Mesenteric fat pad (tissue), 1 donor: ENCODE results near the gene FBXO24. TPM values are rescaled to one million over a fixed set of nuclear protein-coding genes. Genes with fewer than 3 reads are reported as not detected.
"Not testable (repeated sequence)": the region's sequence is repeated elsewhere in the genome, so short reads cannot be mapped to it uniquely, and the experiment has no call there.

Experiments used
- DNase-seq: peaks from one replicate; pipeline ENCODE4 v3.0.0-alpha.2; 2020; ENCODE audit warnings: low spot score
- long read RNA-seq: library from polyadenylated mRNA; unstranded; transcript quantifications from one replicate; pipeline ENCODE4 v2.0.0, GENCODE V29; 2020
- total RNA-seq: library from RNA; stranded (reverse); fragmentation: NEBNext Ultra II Directional; extraction: Animal tissue kit (Norgen Biotek cat#: 25700); gene quantifications from one replicate; pipeline ENCODE4 v1.2.1, GENCODE V29; 2021
- donor health status: DM: yes; HTN: yes; CAD: no.

Gene FBXO24, protein sequence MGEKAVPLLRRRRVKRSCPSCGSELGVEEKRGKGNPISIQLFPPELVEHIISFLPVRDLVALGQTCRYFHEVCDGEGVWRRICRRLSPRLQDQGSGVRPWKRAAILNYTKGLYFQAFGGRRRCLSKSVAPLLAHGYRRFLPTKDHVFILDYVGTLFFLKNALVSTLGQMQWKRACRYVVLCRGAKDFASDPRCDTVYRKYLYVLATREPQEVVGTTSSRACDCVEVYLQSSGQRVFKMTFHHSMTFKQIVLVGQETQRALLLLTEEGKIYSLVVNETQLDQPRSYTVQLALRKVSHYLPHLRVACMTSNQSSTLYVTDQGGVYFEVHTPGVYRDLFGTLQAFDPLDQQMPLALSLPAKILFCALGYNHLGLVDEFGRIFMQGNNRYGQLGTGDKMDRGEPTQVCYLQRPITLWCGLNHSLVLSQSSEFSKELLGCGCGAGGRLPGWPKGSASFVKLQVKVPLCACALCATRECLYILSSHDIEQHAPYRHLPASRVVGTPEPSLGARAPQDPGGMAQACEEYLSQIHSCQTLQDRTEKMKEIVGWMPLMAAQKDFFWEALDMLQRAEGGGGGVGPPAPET
- not detected for total RNA-seq
- long read RNA-seq: 0 reads

DNA sequence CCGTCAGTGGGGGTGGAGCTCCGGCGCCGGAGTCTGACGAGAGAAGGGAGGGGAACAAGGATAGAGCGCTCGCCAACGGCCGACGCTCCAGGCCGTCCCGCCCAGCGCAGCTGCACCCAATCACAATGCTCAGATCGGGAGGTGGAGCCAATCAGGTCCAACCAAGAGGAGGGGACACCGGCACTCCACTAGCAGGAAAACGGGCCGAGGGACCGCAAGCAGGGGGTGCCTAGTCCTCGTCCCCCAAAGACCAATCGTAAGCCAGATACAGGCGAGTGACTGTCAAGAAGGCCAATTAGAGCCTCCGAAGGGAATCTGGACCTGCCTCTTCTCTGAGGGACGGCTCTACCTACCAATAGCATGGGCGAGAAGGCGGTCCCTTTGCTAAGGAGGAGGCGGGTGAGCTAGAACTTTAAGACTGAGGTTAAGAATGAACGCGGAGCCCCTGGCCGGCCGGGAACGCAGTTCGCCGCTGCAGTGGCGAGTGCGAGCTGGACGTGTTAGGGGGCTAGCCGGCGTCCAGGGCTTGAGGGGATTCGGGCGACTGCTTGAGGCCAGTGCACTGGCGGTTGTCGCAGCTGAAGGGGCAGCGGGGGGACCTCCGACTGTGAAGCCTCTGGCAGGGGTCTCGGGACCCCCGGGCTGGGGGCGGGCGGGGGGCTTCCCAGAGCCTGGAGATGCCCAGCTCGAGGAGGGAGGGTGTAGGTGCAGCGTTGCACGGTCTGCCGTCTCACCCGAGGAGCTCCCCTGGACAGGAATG is at the start of gene FBXO24:
FBXO24 (plus strand) TSS at position 63 of the 760 bp plus-strand sequence; CDS start at position 361, 298 bp downstream.
- peak; percentile 99 for DNase-seq

DNA sequence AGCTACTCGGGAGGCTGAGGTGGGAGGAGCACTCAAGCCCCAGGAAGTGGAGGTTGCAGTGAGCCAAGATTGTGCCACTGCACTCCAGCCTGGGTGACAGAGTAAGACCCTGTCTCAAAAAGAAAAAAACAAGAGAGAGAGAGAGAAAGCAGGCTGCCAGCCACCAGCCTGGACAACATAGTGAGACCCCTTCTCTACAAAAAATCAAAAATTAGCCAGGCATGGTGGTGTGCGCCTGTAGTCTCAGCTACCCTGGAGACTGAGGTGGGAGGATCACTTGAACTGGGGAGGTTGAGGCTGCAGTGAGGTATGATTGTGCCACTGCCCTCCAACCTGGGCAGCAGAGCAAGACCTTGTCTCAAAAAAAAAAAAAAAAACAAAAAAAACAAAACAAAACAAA is 49.4 kb upstream of the FBXO24 start:
- not testable (repeated sequence) for DNase-seq

DNA sequence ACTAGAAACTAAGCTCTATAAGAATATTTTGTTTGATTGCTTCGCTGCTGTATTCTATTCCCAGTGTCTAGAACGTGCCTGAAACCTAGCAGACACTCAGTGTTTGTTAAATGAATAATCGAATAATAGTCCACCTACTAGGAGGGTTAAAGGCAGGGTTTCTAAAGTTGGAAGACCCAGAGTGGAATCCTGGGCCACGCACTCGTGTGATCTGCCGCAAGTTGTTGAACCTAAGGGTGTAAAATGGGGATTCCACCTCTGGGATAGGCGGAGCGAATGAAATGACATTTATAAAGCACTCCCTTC is 47.8 kb upstream of the FBXO24 start:
- DNase-seq: no peak

GRCh38 chr7:100538654-100539435 is 47.3 kb upstream of the FBXO24 start, which contains the start of gene AGFG2:
Gene AGFG2, plus strand, starts transcription at chr7:100539203. Its CDS starts 144 bp downstream, at chr7:100539347.
- peak; percentile 100 for DNase-seq

DNA sequence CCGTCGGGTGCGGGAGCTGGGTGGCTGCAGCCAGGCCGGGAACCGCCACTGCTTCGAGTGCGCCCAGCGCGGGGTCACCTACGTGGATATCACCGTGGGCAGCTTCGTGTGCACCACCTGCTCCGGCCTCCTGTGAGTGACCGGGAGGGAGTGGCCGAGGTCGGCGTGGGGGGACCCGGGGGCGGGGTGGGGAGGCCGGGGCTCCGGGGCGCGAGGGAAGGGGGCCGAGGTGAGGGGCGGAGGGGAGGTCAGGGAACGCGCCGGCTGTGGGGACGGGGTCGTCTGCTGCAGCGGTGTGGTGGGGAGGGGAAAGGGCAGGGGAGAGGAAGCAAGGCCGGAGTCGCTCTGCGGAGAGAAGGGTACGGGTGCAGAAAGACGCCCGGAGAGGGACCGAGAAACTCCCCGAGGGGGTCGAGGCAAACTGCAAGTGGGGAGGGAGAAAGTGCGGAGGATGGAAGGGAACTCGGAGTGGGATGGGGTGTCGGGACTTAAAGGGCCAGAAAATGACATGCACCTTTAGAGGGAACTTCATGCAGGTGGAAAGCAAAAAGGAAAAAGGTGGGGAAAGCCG is 46.6 kb upstream of the FBXO24 start:
- no peak for DNase-seq

DNA sequence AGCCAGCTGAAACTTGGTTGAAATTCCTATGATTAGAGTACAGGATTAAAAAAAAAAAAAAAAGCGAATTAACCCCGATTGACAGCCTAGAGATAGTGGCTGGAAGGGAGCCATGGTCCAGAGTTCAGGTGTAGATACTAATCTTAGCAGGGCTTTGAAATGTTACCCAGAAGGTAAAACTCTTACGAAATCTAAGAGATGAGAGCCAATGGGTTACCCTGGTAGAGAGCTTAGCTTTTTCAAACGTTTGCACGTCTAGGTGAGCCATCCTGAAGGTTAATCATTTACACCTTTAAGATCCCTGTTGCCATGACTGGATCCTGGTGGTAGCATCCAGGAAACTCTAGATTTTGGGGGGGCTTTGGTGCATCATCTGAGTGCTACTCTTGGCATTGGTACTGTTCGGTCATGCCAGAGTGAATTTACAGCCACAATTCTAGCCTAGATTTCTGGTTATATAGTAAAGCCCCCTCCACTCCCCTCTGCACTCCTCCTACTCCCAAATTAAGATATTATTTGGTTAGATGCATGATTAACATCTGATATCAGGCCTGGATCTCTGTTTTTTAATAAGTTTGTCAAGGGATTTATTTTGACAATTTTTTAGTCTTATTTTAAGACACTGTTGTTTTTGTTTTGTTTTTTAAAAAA is 45.9 kb upstream of the FBXO24 start:
- DNase-seq: no peak

DNA sequence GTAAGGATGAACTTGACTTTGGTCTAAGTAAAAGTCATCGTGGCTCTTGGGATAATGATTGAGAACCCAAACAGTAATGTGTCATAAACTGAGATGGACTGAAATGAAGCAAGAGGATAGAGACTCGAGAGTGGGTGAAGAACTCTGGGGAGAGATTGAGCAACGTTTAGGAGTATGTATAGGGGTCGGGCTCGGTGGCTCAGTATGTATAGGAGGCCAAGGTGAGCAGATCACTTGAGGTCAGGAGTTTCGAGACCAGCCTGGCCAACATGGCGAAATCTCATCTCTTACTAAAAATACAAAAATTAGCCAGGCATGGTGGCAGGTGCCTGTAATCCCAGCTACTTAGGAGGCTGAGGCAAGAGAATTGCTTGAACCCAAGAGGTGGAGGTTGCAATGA is 44.8 kb upstream of the FBXO24 start:
- DNase-seq: not testable (repeated sequence)

DNA sequence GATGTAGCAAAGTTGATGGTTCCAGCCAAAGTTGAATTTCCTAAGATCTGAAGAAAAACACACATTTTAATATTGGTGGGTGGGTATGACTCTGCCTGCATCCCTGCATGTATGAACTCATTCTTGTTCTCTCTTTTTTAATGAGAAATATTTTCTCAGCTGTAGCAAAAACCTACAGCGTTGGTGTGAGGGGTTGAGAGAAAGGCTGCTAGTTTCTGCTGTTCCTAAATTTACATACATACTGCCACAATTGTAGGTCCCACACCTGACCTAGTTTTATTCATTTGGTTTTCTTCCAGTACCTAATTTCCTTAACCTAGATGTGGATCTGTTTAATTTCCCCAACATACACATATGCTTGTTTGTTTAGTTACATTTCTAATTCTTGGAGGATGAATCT is 42.5 kb upstream of the FBXO24 start:
- no peak for DNase-seq

GRCh38 chr7:100544386-100544785 is 41.7 kb upstream of the FBXO24 start:
- DNase-seq: no peak

DNA sequence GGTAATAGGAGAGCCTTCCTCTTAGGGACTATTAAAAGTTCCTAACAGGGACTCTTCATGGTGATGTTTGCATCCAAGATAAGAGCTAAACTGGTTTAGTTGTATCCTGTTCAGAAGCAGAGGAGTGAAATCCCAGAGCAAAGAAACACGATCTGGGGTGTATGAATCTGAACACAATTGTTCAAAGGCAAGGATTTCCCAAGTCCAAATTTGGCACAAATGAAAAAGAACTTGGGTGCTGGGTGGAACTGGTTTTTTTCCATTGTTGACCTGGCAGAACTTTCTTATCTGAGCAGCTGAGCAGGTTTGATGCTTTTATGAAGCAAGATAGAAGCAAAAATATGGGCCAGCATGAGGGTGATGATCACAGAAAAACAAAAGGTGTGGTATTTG is 41.2 kb upstream of the FBXO24 start:
- DNase-seq: no peak

DNA sequence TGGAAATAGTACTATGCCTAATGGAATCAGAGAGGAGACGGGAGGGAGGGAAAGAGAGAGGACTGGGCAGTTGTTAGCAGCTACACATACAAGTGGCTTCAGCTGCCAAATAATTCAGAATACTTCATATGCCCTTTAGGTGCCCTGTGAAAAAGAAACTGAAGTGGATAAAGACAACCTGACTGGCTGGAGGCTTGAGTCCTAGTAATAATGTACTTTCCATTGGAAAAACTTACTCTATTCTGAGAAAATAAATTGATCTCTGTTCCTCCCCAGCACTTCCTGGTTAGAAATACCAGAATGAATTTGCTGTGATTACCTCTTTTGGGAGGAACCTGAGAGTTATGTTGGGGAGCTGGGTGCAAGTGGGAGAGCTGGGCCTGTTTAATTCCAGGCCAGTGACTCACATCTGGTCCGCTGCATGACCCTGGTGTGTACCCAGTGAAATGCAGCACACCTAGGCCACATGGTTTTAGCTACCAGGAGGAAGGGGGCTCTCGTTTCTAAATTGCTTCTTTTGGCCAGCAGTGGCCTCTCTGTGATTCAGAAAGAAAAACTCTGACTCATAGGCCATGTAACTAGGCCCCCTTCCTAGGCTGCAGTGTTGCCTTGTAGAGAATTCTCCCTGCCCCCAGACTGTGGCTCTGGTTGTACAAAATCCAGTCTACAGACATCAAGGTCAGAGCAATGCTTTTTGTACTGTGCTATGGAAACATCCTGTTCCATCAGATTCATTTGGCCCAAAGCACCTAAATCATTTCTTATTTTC is 40.6 kb upstream of the FBXO24 start:
- DNase-seq: no peak

DNA sequence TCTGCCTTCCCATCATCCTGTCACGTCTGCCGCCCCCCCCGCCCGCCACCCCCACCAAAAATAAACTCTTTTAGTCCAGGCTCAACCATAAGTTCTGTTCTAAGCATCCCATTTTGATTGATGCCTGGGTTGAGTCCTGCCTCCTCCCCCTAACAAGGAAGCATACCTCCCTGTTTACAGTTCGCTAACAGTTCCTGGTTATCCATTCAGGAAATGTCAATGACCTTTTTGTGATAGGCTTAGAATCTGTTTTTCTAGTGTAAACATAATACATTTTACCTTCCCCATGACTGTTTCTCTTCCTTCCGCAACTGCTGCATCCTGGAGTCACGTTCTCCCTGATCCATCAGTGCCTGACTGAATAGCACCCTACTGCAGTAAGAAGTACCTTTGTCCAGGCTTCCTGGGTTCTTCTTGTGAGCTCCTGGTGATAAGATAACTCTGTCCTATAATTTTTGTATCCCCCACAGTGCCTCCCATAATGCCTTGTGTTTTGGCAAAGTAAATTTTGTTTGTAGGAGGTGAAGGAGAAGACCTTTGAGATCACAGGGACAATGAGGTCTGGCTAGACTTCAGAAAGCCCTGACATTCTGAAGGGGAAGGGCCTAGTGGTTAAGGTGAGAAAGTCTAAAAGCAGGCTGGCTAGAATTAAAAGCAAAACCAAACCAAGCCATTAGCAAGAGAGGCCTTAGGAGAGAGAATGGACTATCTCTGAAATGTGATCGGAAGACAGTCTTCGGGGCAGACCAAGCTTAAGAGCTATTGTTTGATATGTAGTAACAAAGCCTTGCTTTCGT is 39.8 kb upstream of the FBXO24 start:
- DNase-seq: no peak

GRCh38 chr7:100546926-100547800 is 39.0 kb upstream of the FBXO24 start:
- no peak for DNase-seq

GRCh38 chr7:100547872-100548271 is 38.3 kb upstream of the FBXO24 start:
- DNase-seq: no peak

GRCh38 chr7:100548446-100548845 is 37.7 kb upstream of the FBXO24 start:
- DNase-seq: not testable (repeated sequence)

- DNase-seq: no peak
Observed at GRCh38 chr7:100552532-100552931, 33.6 kb upstream of the FBXO24 start.

GRCh38 chr7:100553032-100553431 is 33.1 kb upstream of the FBXO24 start:
- no peak for DNase-seq

DNA sequence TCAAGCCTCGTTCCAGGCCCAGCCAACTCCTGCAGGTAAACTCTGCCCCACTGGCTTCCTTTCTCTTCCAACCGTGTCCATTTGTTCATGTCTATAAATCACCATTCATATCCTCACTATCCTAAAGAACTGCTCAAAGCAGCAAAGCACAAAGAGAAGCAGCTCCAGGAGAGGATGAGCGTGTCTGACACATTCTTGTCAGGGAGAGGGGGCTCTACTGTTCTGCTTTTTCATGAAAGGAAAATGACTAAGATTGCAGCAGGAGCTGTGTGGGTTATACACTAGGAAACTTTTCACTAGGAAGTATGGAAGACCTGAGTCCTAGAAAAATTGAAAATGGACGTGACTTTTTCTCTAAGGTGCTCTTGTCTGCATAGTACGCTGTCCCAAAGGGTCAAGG is 30.4 kb upstream of the FBXO24 start:
- DNase-seq: no peak
